WI38 (cell line): ENCODE data around the gene TCERG1L.

Source experiments
- H3K4me3 ChIP-seq: 2 replicates; pipeline ENCODE4 v1.5.1; 2011; ENCODE audit warnings: low read depth, mild to moderate bottlenecking, control low read depth, low read length
- CTCF ChIP-seq: IDR thresholded peaks from 2 replicates; pipeline ENCODE4 v1.5.1; 2012; ENCODE audit warnings: low read depth, mild to moderate bottlenecking, control low read depth, low read length

Gene TCERG1L

GRCh38 chr10:131230641-131231322, 80.7 kb downstream of the TCERG1L start:
- TF ChIP-seq CTCF = no peak
- H3K4me3 ChIP-seq = no peak overlapping the region

GRCh38 chr10:131230166-131230565, 81.4 kb downstream of the TCERG1L start:
- H3K4me3 ChIP-seq = no peak overlapping the region
- no peak for TF ChIP-seq CTCF

- TF ChIP-seq CTCF = no peak
- H3K4me3 ChIP-seq = no peak overlapping the region
Observed at GRCh38 chr10:131227163-131227740, 84.3 kb downstream of the TCERG1L start.

- no peak for TF ChIP-seq CTCF
Observed at GRCh38 chr10:131226446-131227162, 84.9 kb downstream of the TCERG1L start.

GRCh38 chr10:131224106-131224505, 87.4 kb downstream of the TCERG1L start:
- TF ChIP-seq CTCF = no peak
- H3K4me3 ChIP-seq = no peak overlapping the region

More at GRCh38 chr10:131226446-131227162, 84.9 kb downstream of the TCERG1L start:
- no peak overlapping the region for H3K4me3 ChIP-seq

GRCh38 chr10:131223422-131223821, 88.1 kb downstream of the TCERG1L start:
- no peak for TF ChIP-seq CTCF
- H3K4me3 ChIP-seq = no peak overlapping the region

GRCh38 chr10:131222986-131223385, 88.5 kb downstream of the TCERG1L start:
- H3K4me3 ChIP-seq = no peak overlapping the region
- TF ChIP-seq CTCF = no peak
